DMS 273 treated with DMSO at 0.1 percent for 48 hours (cell line): ENCODE measurements around the gene PCSK6.

Source experiments
- DNase-seq: peaks from one replicate; lab custom pipeline; 2025; lab: John Stamatoyannopoulos, UW

PCSK6 gene

DNA sequence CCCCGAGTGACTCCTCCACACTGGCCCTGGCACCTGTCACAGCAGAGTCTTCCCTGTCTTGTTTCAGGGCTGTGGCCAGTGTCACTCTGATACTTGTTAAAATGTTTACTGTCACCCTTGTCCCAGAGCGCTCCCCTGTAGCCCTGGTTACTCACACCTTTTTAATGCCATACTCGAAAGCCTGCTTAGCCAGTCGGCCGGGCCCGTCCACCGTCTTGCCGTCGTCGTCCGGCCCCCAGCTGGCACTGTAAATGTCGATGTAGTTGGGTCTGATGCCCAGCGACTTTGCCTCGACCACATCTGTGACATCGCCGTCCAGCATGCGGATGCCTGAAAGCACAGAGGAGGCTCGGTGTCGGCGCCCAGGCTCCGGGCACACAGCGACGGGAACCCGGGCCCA is 91.3 kb downstream of the PCSK6 start:
- no peak for DNase-seq

DNA sequence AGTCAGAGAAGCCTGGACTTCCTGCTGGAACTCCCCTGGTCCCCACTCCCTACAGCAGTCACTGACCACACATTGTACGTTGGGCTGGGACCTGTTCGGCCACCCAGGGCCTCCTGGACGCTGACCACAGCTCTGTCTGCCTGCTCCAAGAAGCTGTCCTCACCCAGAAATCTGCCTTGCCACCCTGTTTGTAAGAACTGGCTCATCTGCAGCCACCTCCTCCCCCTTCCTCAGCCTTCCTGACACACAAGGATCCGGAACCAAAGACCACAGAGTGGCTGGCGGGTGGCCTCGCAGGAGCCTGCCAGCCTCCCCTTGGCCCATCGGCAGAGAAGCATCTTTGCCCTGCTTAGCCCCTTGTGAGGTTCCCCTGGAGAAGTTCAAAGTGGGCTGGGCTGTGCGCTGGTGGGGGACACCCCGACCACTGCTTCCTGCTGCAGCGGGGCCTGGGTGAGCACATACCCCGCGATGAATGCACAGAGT is 91.9 kb downstream of the PCSK6 start:
- no peak for DNase-seq

DNA sequence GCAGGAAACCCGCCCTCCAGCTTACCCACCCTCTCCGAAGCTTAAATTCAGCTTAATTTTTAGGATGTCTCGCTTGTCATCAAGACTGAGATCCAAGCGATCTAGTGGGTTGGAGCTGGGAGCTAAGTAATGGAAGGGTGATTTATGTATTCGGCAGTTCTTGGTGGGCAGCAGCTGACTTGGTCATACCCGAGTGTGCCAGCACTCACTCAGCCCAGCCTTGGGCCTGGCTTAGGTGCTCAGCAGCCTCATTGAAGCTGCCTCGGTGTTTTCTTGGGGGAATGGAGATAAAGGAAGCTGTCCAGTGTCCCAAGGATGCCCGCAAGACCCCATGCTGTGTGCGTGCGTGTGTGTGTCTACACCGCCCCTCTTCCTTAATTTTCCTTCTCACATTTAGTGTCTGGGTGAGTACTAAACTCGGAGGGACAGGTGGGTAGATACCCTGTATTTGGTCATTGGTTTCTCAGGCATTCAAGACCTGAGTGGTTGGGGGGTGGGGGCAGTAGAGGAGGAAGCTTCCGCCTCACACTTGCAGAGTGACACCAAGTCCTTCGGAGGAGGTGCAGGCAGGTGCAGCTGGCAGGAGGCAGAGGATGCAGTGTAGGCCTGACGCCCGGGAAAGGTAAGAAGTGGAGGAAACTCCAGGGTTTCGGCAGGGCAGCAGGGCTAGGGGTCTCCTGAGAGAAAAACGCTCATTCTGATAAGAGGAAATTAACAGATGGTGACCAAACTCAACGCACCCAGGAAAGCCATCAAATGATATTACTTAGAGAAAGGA is 92.8 kb downstream of the PCSK6 start:
- DNase-seq = no peak

DNA sequence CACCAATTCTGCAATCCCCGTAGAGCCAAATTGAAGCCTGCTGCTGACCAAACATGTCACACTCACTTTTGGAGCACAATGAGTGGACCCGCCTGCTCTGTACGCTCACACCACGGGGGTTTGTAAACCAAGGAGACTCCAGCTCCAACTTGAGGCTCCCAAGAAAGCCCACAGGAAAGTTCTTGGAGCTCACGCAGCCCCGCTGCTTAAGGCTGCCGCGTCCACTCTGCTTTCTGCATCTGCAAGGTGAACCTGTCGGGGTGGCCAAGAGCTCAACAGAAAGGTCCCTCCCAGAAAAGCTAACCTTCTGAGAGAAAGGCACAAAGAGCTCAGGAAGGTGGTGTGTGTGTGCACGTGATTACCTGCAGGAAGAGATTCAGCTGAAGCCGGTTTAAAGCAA is 94.9 kb downstream of the PCSK6 start:
- no peak for DNase-seq

DNA sequence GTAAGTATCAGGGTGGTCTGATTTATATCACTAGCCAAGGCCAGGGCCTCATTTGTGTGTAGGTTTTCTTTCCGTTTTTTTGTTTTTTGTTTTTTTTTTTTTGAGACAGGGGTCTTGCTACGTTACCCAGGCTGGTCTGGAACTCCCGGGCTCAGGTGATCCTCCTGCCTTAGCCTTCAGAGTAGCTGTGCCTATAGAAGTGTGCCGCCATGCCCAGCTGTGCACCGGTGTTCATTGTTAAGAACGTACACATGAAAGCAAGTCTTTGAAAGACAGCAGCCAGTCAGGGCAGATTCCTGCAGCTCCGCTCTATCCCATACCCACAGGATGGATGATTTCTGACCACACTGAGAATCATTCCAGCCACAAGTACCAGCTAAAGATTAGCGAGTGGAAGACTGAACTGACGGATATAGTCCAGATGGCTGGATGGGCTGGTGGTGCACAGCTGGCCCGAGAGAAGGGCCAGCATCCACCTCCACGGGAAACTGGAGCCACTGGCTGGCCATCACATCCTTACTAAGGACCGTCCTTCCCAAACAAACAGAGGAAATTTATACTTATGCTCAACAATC is 95.4 kb downstream of the PCSK6 start:
- no peak for DNase-seq

DNA sequence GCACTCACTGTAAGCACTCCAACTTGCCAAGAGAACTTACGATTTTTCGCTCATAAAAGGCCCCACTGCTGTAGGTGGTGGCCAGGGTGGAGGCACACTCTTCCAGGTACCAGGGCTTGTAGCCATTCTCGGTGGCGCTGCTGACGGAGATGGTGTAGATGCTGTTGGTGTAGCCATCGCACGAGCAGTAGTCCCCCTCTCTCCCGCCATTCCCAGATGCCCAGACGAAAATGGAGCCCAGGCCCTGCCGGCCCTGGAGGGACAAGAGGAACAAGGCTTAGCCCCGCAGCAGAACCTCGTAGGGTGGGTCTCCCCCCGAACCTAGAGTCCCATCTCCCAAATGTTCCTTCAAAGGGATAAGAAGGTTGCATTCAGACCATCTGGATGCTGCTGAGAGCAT is 96.3 kb downstream of the PCSK6 start:
- no peak for DNase-seq

DNA sequence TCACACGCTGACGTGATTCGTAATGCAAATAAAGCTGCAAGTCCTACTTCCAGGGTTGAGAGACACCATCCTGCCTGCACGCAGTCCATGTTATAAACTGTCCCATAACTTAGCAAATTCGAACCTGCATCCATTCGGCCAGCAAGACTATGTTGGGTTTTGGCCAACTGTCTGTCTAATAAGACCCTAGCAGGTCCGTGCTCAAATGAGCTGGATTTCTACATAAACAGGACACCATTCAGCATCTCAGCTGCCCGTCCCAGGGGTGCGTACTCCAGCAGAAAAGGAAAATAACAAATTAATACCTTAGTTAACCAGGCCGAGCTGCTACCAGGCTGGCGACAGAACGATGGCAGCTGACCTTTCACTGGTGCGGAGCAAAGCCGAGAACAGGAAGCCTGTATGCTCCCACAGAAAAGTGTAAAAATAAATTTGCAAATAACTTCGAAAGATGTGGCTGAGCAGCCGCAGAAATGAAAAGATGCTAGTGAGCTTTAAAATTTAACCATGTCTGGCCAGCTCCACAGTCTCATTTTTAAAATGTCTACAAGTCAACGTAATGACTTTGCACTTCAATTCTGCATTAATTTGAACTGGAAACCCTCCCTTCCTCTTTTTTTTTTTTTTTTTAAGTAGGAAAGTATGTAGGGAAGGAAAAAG is 97.4 kb downstream of the PCSK6 start:
- no peak for DNase-seq

DNA sequence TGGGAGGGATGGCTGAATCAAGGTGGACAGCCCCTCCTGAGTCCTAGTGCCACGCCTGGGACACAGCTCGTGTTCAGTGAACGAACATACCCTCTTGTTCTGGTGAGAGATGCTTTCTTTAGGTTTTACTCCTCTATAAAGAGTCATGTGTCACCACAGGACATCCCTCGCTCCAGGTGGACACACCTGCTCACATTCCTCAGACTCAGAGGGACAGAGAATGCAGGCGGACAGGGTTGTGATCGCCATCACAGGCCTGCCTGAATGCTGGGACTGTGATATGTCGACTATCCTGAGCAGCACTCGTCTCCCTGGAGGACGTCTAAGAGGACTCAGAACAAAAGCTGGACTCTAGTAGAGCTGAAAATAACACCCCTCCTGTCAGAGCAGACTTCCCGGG is 98.1 kb downstream of the PCSK6 start:
- DNase-seq = no peak

DNA sequence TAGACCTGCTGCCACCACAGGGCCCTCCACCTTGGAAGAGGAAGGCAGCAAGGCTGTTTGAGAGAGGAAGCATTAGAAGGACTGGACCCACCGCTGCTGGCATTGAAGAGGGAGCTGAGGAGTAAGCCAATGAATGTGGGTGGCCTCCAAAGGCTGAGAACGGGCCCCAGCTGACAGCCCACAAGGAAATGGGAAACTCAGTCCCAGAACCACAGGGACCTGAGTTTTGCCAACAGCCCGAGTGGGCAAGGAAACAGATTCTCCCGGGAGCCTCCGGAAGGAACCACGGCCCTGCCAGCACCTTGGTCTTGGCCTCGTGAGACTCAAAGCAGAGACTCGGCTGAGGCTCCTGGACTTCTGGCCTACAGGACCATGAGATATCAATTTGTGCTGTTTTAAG is 99.0 kb downstream of the PCSK6 start:
- no peak for DNase-seq

DNA sequence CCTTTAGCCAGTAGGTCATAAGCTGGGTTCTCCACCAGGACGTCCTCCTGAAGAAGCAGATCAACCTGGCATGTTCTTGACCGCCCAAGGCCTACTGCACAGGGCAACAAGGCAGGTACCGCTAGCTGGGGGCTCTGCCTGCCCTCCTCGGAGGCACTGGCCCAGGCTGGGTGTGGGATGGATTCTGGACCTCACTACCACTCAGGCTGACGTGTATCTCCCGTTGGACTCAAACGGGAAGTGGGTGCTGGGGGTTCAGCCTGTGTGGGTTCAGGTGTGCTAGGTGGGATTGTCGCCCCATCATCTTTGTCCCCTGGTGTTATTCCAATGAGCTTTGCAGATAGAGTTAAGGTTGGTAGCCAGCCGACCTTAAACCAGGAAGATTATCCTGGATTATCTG is 99.4 kb downstream of the PCSK6 start:
- no peak for DNase-seq

DNA sequence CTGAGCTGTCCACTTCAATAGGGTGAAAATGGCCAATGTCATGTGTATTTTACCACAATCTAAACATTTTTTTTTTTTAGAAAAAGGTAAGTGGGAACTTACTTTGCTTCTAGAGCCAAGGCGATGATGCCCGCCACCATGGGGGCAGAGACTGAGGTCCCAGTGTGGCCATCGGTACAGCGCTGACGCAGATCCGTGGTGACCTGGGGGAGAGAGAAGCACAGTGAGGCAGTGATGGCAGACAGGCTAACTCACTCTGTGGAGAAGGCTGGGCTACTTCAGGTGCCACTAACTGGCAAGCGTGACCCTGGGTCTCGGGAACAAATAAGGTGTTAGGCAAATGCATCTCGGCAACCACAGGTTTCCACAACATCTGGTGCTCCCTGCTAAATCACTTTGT is 100.1 kb downstream of the PCSK6 start:
- DNase-seq = no peak

DNA sequence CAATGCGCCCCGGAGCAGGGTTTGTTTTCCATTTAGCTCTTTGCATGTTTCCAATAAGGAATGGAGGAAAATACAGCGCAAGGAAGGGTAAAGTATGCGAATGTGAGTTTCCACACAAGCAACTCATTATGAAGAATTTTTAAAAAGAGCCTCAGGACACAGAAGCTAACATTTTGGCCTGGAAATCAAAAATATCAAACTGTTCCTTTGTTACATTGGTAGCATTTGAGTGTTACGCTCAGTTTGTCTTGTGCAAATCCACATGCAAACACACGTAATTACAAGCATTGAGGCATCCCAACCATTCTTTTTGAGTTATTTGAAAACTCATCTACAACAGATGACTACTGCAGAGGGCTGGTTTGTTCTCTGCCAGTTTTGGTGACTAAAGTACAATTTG is 101.5 kb downstream of the PCSK6 start:
- DNase-seq = no peak

DNA sequence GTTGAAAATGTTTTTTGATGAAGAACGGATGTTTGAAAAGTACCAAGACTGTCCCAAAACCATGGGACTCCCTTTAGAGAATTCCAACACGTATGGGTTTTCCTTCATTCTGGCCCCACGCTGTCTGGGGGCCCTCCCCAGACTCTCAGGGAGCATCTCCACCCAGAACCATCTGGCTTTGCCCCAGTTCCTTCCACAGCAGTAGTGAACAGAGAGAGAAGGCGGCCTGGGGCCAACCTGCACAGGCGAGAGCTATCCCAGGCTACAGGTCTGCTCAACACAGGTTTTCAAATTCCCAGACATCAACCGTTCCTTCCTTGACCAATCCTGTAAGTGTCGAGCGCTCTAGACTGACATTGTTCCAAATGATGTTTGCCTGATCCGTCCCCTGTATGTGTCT is 101.9 kb downstream of the PCSK6 start:
- no peak for DNase-seq

DNA sequence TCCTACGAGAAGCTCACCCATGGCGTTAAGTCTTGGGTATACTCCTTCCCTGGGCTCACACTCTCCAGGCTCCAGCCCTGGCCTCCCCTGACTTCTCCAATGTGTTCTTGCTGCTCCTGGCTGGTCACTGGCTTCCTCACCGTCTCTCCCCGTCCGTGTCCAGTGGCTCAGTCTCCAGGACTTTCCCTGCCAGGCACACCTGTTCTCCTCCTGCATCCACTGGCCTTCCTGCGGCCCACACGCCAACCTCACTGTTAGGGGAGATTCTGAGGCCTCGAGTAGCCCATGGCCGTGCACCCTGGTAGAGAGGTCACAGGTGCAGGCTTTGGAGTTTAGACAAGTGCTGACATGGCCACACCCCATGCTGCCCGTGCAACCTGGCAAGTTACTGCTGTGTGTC is 102.5 kb downstream of the PCSK6 start:
- DNase-seq = no peak

DNA sequence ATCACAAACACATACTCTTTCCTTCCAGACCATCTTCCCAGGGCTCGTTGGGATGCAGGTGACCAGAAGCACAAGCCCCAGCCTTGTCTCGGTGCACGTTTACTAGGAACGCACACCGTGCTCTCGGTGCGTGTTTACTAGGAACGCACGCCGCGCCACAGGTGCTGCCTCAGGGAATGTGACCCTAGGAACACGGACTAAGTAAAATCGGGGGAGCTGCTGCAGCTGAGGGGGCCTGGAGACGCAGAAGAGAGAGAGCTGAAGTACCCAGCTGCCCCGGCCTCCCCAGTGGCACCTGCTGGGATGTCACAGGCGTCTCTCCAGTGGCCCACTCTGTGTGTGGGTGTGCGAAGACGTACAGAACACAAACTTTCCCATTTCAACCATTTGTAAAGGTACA is 103.5 kb downstream of the PCSK6 start:
- no peak for DNase-seq

DNA sequence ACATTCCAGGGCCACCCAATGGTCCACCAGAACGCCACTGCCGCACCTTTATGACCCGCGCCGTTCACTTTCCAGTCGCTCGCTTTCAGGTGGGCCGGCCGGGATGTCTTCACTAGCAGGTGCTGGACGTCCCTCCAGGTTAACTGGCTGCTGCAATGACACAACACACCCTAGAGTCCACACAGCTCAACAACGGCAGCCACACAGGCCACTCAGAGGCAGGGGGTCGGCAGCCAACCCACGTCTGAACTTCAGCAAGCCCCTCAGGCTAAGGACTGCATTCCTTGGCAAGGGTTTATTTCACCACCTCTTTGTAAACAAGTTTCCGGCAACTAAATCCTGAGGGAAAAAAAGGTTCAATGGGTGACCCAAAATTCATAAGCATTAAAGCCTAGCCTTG is 105.2 kb downstream of the PCSK6 start:
- DNase-seq = no peak

DNA sequence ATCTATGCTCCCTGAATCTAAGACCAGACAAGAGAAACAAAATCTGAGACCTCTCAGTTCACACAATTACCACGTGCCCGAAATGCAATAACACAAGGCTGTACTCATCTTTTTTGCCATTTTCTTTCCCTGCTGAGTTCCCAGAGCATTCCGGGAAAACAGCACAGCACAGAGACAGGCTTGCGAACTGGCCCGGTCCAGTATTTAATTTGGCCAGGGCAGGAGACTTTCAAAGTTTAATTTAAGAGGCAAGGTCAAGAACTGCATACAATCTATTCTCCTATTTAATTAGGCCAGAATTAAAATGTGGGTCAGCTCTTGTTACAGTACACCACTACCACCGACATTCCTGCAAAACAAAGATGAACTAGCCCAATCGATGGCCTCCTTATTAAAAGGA is 107.0 kb downstream of the PCSK6 start:
- no peak for DNase-seq

DNA sequence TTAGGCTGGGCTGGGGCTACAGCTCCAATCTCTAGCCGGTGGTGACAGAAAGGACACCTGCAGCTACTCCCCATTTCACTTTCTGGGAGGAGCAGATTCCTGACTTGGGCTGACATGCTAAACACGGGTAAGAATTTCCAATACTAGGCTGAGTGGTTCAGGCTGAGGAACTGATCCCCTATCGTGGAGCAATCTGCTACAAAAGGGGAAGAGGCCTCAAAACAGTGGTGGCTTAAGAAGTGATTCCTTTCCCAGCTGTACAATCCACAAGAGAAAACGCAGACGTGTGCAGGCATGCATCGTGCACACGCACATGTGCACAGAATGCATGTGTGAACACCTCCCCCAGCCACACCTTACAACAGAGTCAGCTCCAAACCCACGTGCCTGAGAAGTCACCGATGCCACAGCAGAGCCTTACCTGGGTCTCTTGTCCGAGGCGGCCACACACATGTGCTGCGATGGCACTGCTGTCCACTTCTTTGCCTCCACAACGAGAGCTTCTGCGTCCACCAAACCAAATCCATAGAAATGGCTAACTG is 107.8 kb downstream of the PCSK6 start:
- no peak for DNase-seq

DNA sequence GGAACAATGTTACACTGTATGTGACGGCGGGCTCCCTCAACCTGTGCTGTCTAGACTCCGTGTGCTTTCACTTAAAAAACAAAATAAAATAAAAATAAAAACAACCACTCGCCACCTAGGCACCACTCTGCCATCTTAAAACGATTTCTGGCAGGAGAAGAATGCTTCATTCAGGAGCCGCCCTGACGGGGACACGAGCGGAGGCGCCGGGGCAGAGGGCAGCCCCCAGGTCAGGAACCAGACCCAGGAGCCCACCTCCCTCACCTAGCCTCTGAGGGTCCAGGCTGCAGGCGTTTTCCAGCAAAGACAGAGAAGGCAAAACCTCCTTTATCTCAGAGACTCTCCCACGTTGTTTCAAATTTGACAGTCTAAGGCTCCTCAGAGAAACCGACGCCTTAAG is 109.4 kb downstream of the PCSK6 start:
- DNase-seq = no peak

DNA sequence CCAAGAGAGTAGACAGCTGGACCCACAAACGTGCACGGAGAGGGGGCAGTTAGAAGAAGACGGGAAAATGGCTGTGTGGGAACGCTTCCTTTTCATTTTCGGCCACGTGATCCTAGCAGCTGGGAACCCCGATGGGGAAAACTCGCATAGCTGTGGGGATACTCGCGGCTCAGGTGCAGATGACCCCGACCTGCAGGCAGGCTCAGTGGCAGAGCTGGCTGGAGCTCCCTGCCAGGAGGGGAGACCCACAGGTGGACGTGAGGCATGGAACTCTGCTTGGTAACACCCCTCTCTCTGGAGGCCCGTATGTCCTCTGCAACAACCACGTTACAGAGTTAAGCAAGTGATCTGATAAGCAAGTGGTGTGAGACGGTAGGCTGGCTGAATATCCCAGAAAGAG is 109.9 kb downstream of the PCSK6 start:
- no peak for DNase-seq

DNA sequence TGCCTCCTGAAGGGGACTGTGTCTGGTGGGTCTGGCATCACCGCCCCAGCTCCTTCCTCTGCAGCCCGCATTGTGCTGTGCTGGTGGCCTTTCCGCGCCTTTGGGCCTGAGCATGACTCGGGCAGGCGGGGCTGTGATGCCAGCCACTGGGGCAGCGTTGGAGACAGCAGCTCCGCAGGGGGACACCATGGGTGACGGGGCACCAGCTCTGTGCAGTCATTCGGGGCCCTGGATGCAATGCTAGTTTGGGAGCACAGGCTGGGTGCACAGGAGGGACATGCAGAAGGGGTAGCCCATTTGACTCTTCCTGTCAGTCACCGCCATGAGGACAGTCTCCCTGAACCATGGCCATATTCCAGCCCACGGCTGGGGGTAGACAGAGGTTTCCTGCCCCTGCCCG is 110.6 kb downstream of the PCSK6 start:
- DNase-seq = no peak

DNA sequence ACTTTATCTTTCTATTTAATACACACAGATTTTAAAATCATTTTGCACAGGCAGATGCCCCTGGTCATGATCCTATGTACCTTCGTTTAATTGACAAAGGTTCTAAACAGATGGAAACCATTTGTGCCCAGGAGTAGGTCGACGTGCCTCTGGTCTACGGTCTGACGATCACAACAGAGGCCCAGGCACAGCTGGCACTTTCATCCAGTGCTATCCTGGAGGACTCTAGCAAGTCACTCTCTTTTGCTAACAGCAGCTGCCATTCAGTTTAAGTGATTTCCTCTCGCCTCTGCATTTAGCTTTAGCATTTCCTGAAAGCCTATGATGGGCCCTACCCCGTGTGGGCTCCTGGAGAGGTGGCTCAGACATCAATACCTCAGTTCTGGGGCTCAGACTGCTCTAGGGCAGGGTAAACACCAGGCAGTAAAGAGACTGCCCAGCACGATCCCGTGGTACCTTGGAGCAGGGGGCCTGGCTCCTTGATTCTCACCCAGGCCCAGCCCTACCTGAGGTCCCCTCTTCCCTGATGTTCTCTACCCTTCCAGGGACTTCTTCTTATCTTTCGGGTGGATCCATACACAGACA is 111.2 kb downstream of the PCSK6 start:
- no peak for DNase-seq
